Caki2 (cell line): ENCODE data around the gene RNF41. TPM values are rescaled to one million over a fixed set of nuclear protein-coding genes. Genes with fewer than 3 reads are reported as not detected.
"Not testable (repeated sequence)": the region's sequence is repeated elsewhere in the genome, so short reads cannot be mapped to it uniquely, and the experiment has no call there.

Source experiments
- DNase-seq: peaks from one replicate; pipeline ENCODE4 v3.0.0-alpha.2; 2015; ENCODE audit warnings: low read depth
- in situ Hi-C: cut with HindIII; loops from 2 replicates; pipeline ENCODE4 v1.10.0; 2016; ENCODE audit warnings: low sequenced_read_pairs, low pct_unique_long_range_greater_than_20kb, mixed read lengths
- total RNA-seq: library from RNA; depleted of rRNA; stranded (reverse); fragments of >200 nt; shearing (Covaris generic); gene quantifications from 2 replicates; pipeline ENCODE4 v1.2.3, GENCODE V29; 2014; ENCODE audit warnings: low replicate concordance; rRNA removed

The RNF41 gene
- total RNA-seq, 1 experiment from 2014 or later, result 83.0 TPM

DNA sequence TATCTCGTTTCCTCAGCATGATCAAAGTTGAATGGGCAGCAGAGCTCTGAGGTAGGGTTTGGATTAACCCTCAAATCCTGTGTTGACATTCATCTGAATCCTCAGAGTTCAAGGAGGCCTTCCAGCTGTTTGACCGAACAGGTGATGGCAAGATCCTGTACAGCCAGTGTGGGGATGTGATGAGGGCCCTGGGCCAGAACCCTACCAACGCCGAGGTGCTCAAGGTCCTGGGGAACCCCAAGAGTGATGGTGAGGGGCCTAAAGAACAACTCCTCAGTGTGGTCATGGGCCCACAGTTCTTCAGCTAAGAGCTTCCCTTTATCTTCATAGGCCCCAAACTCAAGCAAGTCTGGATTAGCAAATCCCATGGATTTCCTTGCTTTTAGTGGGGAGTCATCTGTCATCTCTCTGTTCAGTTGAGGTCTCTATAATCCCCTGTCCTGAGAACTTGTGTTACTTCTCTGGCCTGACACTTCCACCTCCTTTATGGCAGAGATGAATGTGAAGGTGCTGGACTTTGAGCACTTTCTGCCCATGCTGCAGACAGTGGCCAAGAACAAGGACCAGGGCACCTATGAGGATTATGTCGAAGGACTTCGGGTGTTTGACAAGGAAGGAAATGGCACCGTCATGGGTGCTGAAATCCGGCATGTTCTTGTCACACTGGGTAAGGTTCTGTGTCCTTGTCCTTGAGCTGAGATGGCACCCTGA is 62.1 kb downstream of the RNF41 start:
- in situ Hi-C loops, result no loop called here
- DNase-seq, result no peak

DNA sequence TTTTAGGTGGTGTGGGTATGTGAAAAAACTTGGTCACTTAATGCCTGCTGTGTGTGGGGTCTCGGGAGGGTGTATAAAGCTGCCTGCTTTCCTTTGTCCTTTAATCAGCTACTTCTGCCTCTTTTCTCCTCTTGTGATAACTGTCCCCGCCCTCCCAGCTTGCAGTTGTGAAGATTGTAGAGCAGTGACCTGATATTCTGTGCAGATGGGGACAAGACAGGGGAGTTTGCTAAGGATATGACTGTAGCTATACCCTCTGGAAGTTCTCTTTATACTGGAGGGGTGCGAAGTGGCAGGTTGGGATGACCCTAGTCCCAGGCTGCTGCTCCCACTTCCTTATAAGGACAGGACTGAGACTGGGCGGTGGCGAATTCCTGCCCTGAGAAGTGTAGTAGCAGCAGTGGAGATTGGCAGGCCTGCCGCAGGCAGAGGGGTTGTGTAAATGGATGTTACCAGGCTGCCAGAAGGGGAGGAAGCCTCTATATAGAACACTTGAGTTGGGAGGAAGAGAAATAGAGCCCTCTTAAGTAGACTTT is 62.7 kb downstream of the RNF41 start:
- in situ Hi-C loops, result no loop called here
- DNase-seq, result peak; percentile 65

DNA sequence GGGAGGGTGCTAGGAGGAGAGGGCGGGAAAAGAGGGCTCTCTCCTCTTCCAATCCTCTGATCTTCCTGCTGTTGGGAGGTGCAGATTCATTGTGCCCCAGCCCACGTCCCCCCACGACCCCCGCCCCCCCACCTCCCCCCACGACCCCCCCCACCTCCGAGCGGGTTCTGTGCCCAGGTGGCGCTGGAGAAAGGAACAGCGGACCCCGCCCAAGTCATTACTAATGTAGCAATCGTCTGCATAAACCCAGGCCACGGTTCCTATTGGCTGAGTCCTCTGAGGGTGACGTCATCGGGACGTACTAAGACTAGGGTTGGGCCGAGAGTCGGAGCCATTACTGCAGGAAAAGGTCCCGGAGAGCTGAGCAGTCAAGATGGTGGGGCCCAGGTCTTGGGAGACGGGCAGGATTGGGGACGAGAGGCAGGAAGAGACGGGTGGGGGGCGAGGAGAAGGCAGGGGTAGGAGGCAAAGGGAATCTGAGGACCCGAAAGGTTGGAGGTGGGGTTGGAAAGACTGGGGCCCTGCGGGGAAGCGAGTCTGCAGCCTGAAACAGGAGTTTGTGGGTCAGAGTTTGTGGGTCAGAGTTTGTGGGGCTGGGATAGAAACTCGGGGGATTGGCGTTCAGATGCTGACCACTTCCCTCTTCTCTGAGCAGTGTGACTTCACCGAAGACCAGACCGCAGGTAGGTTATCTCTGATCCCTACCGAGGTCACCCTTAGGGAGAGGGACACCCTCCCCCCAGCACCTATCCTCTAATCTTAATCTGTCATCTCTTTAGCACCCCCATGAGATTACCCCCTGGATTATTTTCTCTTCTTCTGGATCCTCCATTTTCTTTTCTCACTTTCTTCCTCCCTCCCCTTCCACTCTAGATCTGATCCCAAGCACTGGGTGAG is 63.4 kb downstream of the RNF41 start, which contains the start of gene MYL6:
Gene MYL6 (plus strand): TSS at position 331 of the 897 bp plus-strand sequence. CDS start 43 bp downstream, at position 374.
- peak; percentile 93 for DNase-seq
- in situ Hi-C loops, result no loop called here

DNA sequence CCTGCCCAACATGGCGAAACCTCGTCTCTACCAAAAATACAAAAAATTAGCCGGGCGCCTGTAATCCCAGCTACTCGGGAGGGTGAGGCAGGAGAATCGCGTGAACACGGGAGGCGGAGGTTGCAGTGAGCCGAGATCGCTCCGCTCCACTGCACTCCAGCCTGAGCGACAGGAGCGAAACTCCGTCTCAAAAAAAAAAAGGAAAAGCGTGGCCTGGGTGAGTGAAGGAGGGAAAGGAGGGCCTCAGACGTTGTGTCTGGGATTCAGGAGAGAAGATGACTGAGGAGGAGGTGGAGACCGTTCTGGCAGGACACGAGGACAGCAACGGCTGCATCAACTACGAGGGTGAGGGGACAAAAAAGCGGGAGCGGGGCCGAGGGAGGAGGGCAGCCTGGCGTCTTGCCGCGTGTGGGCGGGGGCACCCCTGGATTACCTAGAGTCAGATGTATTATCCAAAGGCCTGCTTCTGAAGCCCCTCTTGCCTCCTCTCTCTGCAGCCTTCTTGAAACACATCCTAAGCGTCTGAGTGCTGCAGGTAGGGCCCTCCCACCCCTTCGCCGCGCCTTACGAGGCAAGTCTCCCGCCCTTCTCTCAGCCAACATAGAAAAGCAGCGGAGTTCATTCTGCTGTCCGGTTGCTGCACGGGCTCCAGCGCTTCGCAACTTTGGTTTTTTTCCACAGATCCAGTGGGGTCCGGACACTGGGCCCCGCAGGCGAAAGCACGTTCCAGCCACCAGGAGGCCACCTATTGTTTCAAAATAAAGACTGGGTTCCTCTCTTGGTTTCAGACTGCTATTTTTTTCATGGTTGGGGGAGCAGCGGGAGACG is 64.3 kb downstream of the RNF41 start:
- in situ Hi-C loops, result no loop called here

DNA sequence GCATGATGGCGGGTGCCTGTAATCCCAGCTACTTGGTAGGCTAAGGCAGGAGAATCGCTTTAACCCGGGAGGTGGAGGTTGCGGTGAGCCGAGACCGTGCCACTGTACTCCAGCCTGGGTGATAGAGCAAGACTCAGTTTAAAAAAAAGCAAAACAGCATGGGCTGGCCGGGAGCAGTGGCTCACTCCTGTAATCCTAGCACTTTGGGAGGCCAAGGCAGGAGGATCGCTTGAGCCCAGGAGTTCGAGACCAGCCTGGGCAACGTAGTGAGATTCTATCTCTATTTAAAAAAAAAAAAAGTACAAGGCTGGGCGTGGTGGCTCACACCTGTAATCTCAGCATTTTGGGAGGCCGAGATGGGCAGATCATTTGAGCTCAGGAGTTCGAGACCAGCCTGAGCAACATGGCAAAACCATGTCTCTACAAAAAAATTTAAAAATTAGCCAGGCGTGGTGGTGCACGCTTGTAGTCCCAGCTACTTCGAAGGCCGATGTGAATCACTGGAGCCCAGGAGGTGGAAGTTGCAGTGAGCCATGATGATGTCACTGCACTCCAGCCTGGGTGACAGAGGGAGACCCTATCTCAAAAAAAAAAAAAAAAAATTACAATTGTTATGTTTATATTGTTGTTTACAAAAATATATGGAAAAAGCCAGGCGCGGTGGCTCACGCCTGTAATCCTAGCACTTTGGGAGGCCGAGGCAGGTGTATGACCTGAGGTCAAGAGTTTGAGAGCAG is 65.1 kb downstream of the RNF41 start:
- DNase-seq, in situ Hi-C loops: not testable (repeated sequence)

More for the DNA sequence above, 64.3 kb downstream of the RNF41 start:
- peak; percentile 93 for DNase-seq

DNA sequence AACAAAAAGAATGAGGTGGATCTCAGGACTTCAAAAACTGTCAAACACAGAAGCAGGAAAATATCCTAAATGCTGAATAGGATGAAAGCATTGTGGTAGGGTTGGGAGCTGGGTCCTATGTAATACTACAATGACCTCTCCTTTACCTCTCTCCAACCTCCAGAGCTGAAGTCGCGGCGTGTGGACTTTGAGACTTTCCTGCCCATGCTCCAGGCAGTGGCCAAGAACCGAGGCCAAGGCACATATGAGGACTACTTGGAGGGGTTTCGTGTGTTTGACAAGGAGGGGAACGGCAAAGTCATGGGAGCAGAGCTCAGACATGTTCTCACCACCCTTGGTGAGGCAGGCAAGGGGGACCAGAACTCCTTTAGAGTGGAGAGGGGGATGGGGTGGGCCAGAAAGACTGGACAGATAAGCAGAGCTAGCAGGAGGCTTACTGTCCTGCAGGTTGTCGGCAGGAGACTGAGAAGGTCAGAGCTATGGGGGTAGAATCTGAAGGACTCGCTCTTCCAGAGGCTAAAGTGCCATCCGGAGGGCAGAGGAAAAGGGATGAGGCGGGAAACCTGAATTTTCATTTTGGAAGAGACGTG is 66.4 kb downstream of the RNF41 start:
- in situ Hi-C loops, result no loop called here
- DNase-seq, result no peak

DNA sequence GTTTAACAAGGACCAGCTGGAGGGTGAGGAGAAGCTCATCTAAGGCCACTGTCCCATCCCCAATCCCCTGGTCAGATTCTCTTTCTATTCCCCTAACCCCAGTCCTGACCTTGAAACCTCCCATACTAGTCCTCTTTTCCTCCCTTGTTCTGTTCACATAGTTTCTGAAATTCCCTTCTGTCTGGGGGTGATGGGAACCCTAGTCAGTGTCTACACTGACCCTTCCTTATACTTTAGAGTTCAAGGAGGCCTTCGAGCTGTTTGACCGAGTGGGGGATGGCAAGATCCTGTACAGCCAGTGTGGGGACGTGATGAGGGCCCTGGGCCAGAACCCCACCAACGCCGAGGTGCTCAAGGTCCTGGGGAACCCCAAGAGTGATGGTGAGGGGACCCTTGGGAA is 66.9 kb downstream of the RNF41 start:
- in situ Hi-C loops, result no loop called here
- DNase-seq, result no peak

DNA sequence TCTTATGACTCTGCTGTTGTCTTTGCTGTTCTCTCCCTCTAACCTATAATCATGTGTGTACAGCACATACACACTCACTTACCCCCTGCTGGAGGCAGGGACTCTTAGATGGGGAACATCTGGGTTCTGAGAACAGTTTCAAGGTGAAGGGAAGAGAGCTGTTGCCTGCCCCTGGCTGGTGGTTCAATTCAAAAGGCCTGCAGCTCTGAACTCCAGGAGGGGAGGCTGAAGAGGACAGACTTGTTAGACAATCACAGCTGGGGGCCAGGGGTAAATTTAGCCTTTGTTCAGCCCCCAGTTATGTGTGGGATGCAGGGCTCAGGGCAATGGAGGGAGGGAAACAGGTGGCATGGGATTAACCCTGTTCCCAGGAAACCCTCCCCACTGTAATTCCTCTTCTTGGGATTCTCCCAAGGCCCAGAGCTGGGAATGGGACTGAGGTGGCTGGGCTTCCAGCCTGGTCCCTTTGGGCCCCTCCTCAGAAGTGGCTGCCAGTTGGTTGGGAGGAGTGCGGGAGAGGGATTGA is 67.4 kb downstream of the RNF41 start:
- in situ Hi-C loops, result no loop called here
- no peak for DNase-seq

DNA sequence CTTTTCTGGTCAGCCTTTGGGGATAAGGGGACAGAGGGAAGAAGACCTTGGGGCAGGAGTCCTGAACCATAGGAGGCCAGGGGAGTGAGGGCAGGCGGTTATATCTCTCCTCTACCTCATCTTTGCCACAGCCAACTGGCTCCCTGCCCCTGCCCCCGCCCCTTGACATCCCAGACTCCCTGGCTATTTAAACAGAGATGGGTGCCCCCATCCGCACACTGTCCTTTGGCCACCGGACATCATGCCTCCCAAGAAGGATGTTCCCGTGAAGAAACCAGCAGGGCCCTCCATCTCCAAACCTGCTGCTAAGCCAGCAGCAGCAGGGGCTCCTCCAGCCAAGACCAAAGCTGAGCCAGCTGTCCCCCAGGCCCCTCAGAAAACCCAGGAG is 68.0 kb downstream of the RNF41 start:
- in situ Hi-C loops, result no loop called here
- DNase-seq, result no peak

DNA sequence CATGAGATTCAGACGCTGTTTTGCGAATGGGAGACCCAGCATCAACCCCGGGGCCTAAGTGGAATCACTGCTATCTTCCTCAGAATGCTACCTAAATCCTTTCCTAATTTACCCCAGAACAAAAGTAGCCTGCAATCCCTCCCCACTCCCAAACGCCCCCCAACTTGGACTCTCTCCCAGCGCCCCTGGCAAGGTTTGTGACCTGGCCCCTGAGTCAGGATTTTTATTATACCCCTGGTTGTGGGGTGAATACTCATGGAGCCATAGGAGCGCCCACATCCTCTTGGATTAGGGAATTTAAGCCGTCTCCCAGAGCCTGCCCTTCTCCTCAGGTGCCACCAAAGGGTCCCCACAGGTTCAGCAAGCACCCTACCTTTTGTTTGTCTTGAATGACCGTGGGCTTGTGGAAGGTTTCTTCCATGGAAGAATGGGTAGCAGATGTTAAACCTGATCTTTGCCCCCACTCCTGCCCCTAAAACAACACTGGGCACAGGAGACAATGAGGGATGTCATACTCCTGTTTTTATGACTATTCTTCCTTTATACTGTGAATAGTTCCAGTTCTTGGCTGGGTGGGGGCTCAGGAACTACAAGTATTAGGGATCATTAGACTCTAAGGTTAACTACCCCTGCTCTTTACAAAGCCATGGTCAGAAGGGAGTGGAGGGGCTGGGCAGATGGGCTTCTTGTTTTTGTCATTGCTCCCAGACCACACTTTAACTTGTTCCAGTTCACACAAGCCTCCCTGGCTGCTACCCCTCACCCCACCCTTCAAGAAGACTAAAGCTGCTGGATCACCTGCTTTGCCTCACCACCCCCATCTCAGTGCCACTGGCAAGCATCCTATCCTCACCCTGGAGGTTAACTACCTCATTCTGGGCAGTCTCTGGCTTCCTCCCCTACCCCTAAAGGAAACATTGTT is 68.7 kb downstream of the RNF41 start:
- in situ Hi-C loops, result no loop called here
- DNase-seq, result no peak

Other genes starting within 250 kb of the RNF41 start
- 26.3 and 36.1 TPM in 2 replicates for gene RAB5B, start 247.8 kb downstream of the RNF41 start, total RNA-seq
- 25.3 and 28.7 TPM in 2 replicates for gene SUOX, start 224.6 kb downstream of the RNF41 start, total RNA-seq
- 0.34 and 1.9 TPM in 2 replicates for gene IKZF4, start 200.9 kb downstream of the RNF41 start, total RNA-seq
- gene RPS26, start 180.0 kb downstream of the RNF41 start, total RNA-seq, result 1,254 and 1,317 TPM in 2 replicates
- gene ERBB3, start 141.8 kb downstream of the RNF41 start, total RNA-seq, result 0.75 and 1.8 TPM in 2 replicates
- gene PA2G4, start 117.4 kb downstream of the RNF41 start, total RNA-seq, result 415 and 417 TPM in 2 replicates
- 3,851 and 5,660 TPM in 2 replicates for gene RPL41, start 105.3 kb downstream of the RNF41 start, total RNA-seq
- gene ZC3H10, start 103.7 kb downstream of the RNF41 start, total RNA-seq, result 4.2 and 8.4 TPM in 2 replicates
- gene ESYT1, start 93.7 kb downstream of the RNF41 start, total RNA-seq, result 155 and 163 TPM in 2 replicates
- 216 and 250 TPM in 2 replicates for gene MYL6B, start 69.3 kb downstream of the RNF41 start, total RNA-seq
- 3,263 and 3,510 TPM in 2 replicates for gene MYL6, start 63.6 kb downstream of the RNF41 start, total RNA-seq
- 19.3 and 27.0 TPM in 2 replicates for gene SMARCC2, start 32.4 kb downstream of the RNF41 start, total RNA-seq
- gene NABP2, start 2.4 kb upstream of the RNF41 start, total RNA-seq, result 162 and 187 TPM in 2 replicates
- not detected in 2 replicates for gene SLC39A5, start 8.1 kb upstream of the RNF41 start, total RNA-seq
- 15.1 and 15.7 TPM in 2 replicates for gene ANKRD52, start 36.5 kb upstream of the RNF41 start, total RNA-seq
- gene COQ10A, start 45.0 kb upstream of the RNF41 start, total RNA-seq, result 21.7 and 25.1 TPM in 2 replicates
- 73.6 and 84.6 TPM in 2 replicates for gene CS, start 78.4 kb upstream of the RNF41 start, total RNA-seq
- 244 and 346 TPM in 2 replicates for gene CNPY2, start 94.1 kb upstream of the RNF41 start, total RNA-seq
- gene PAN2, start 112.1 kb upstream of the RNF41 start, total RNA-seq, result 29.0 and 59.6 TPM in 2 replicates
- 0.32 and 0.51 TPM in 2 replicates for gene IL23A, start 117.0 kb upstream of the RNF41 start, total RNA-seq
- 89.5 and 90.1 TPM in 2 replicates for gene STAT2, start 138.2 kb upstream of the RNF41 start, total RNA-seq
- not detected in 2 replicates for gene APOF, start 140.9 kb upstream of the RNF41 start, total RNA-seq
- gene TIMELESS, start 227.5 kb upstream of the RNF41 start, total RNA-seq, result 33.3 and 46.0 TPM in 2 replicates
- gene MIP, start 232.7 kb upstream of the RNF41 start, total RNA-seq, result not detected in 2 replicates
- gene SPRYD4, start 246.7 kb upstream of the RNF41 start, total RNA-seq, result 1.7 and 3.0 TPM in 2 replicates